Chondrocyte (in vitro differentiated cells): ENCODE data around the gene CAPN13. TPM values are rescaled to one million over a fixed set of nuclear protein-coding genes. Genes with fewer than 3 reads are reported as not detected.

Experiments
- DNase-seq: peaks from one replicate; pipeline ENCODE4 v3.0.0; 2021; ENCODE audit warnings: mixed read lengths, low spot score
- H3K27ac Mint-ChIP-seq: one replicate; pipeline ENCODE4 v1.8.0; 2021; ENCODE audit warnings: mild to moderate bottlenecking, moderate library complexity, mixed read lengths; ENCODE audit not compliant: unreplicated experiment
- H3K27me3 Mint-ChIP-seq: 2 replicates; pipeline ENCODE4 v1.8.0; 2021; ENCODE audit warnings: low read depth, mixed read lengths
- H3K36me3 Mint-ChIP-seq: 2 replicates; pipeline ENCODE4 v1.8.0; 2021; ENCODE audit warnings: low read depth, mixed read lengths
- H3K4me1 Mint-ChIP-seq: 2 replicates; pipeline ENCODE4 v1.8.0; 2021; ENCODE audit warnings: low read depth, mild to moderate bottlenecking, mixed read lengths
- H3K4me3 Mint-ChIP-seq: one replicate; pipeline ENCODE4 v1.8.0; 2021; ENCODE audit warnings: mild to moderate bottlenecking, moderate library complexity, mixed read lengths; ENCODE audit not compliant: unreplicated experiment
- H3K9me3 Mint-ChIP-seq: 2 replicates; pipeline ENCODE4 v1.8.0; 2021; ENCODE audit warnings: low read depth, mixed read lengths
- total RNA-seq: library from RNA; stranded (reverse); gene quantifications from 3 replicates; pipeline ENCODE4 v1.2.1, GENCODE V29; 2021
- TF ChIP-seq, protein P1 (sequence below): fragments of 200-600 bp; sonication (generic); IDR thresholded peaks from 2 replicates; pipeline ENCODE4 v1.5.0; 2021; ENCODE audit warnings: antibody characterized with exemption, mild to moderate bottlenecking, moderate library complexity

CAPN13 gene
- total RNA-seq, 1 donor from 2014 or later: not detected

DNA sequence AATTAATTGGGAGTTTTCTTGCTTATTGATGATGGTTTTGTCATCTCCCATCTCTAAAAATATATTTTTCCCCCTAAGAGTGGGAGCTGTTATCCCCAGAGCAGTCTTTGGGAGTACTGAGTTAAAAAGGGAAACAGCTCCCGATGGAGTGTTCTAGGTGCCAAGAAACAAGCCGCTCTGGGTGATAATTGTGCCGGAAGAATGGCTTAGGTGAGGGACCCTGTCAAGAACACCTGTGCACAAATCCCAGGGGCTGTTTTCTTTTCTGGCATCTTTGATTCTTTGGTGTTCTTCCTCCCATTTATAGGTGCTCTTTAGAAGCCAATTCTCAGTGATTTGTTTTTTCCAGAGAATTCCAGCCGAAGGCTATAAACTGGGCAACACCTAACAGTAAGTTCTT is 1.4 kb upstream of the CAPN13 start:
- no peaks in the 10 kb centered on the region for H3K9me3 Mint-ChIP-seq
- TF ChIP-seq, protein P1, sequence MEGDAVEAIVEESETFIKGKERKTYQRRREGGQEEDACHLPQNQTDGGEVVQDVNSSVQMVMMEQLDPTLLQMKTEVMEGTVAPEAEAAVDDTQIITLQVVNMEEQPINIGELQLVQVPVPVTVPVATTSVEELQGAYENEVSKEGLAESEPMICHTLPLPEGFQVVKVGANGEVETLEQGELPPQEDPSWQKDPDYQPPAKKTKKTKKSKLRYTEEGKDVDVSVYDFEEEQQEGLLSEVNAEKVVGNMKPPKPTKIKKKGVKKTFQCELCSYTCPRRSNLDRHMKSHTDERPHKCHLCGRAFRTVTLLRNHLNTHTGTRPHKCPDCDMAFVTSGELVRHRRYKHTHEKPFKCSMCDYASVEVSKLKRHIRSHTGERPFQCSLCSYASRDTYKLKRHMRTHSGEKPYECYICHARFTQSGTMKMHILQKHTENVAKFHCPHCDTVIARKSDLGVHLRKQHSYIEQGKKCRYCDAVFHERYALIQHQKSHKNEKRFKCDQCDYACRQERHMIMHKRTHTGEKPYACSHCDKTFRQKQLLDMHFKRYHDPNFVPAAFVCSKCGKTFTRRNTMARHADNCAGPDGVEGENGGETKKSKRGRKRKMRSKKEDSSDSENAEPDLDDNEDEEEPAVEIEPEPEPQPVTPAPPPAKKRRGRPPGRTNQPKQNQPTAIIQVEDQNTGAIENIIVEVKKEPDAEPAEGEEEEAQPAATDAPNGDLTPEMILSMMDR: no peak
- peaks cover 10% of the 10 kb centered on the region for H3K27me3 Mint-ChIP-seq
- no peak overlapping the region for H3K27ac Mint-ChIP-seq
- H3K4me3 Mint-ChIP-seq: no peak overlapping the region
- DNase-seq: no peak
- H3K36me3 Mint-ChIP-seq: no peaks in the 10 kb centered on the region
- no peaks in the 10 kb centered on the region for H3K4me1 Mint-ChIP-seq

DNA sequence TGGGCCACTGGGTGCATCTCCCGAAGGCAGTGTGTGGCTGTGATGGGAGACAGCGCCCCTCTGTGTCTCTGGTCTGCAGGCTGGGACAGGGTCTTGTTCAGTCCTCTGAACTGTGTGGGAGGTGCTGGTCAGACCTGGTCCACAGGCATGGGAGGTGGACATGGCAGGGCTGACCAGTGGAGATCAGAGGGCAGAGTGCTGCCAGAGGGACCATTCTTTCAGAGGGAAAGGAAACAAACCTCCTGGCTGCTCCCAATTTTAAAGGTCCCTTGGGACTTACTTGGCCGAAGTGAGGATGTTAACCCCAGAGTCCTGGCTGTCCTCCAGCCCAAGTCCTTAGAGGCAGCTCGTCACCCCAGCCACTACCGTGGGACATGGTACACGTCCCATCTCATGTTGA is 4.0 kb downstream of the CAPN13 start:
- Mint-ChIP-seq H3K27ac (no peak overlapping the region), H3K4me3 (no peak overlapping the region)

DNA sequence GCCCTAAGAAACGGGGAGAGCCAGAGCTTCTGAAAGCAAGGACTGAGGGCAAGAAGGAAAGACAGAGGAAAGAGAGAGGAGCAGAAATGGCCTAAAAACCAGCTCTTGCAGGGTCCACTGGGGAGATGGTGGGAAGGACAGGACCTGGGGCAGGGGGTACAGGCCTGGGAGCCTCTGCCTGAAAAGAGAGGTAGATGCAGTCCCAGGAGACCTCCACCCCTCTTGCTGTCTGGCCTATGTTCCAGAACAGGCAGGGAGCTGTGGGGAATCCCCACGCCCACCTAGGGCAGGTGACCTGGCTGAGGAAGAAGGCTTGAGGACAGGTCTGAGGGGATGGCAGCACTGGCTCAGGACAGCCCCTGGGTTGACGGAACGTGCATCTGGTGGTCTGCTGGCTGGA is 4.6 kb downstream of the CAPN13 start:
- TF ChIP-seq, protein P1: no peak
- no peaks in the 10 kb centered on the region for H3K36me3 Mint-ChIP-seq
- H3K9me3 Mint-ChIP-seq: no peaks in the 10 kb centered on the region
- H3K4me3 Mint-ChIP-seq: no peak overlapping the region
- H3K4me1 Mint-ChIP-seq: no peaks in the 10 kb centered on the region
- H3K27ac Mint-ChIP-seq: no peak overlapping the region
- no peak for DNase-seq
- peaks cover 8% of the 10 kb centered on the region for H3K27me3 Mint-ChIP-seq

More for the DNA sequence above, 4.0 kb downstream of the CAPN13 start:
- Mint-ChIP-seq H3K27me3 (peaks cover 6% of the 10 kb centered on the region), H3K36me3 (no peaks in the 10 kb centered on the region), H3K9me3 (no peaks in the 10 kb centered on the region), H3K4me1 (no peaks in the 10 kb centered on the region)
- TF ChIP-seq, protein P1: no peak
- no peak for DNase-seq

DNA sequence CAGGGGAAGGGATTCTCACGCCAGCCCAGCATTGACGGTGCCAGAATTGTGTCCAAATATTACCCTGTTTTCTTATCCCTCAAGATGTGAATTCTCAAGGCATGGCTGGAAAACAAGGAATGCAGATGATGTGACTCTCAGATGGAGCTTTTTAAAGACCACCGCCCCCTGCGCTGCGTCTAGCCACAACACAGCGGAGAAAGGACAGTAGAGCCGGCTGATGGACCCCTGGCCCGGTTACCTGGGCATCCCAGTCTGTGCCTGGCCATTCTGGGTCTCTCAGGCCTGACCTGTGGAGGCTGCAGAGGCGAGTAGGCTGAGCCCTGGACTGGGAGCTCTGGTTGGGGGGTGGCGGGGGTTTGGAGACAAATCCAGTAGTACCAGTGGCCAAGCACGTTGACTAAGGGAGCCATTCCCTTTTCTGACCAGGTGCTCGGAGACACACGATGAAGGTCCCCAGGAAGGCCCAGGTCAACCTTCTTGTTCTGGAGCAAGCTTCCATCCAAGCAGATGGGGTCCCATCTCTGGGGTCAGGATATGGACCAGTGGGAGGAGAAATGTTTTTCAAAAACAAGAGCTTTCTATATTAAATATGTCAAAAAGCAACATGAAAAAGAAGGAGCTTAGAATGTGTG is 5.3 kb downstream of the CAPN13 start:
- Mint-ChIP-seq H3K4me3 (no peak overlapping the region), H3K27me3 (peaks cover 9% of the 10 kb centered on the region), H3K9me3 (no peaks in the 10 kb centered on the region), H3K36me3 (no peaks in the 10 kb centered on the region), H3K4me1 (no peaks in the 10 kb centered on the region), H3K27ac (no peak overlapping the region)
- TF ChIP-seq, protein P1: no peak
- no peak for DNase-seq

DNA sequence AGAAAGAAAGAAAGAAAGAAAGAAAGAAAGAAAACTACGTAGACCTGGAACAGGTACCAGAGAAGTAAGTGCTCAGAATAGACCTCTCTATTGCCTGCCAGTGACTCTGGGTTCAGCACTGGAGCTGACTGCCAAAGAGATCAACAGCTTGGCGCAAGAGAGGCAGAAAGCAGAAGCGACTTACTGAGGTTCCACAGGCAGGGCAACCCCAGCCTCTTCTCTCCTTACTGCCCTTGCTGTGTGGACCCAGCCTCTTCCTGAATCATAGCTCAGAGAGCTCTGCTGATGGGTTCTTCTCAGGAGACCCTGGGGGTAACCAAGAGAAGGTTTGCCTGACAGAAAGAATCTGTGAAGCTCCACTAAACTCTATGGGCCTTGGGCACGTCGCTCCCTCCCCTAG is 7.1 kb downstream of the CAPN13 start:
- TF ChIP-seq, protein P1: no peak
- no peak for DNase-seq
- Mint-ChIP-seq H3K9me3 (no peaks in the 10 kb centered on the region), H3K4me1 (no peaks in the 10 kb centered on the region), H3K27ac (no peak overlapping the region), H3K27me3 (peaks cover 7% of the 10 kb centered on the region), H3K4me3 (no peak overlapping the region), H3K36me3 (no peaks in the 10 kb centered on the region)
